Measurements from ENCODE around the gene GINS3. TPM values are rescaled to one million over a fixed set of nuclear protein-coding genes. Genes with fewer than 3 reads are reported as not detected.

GINS3 gene
- total and polyA plus RNA-seq, 3 experiments from 2014 or later = 2.0 to 26.5 (median 25.3) TPM

GRCh38 chr16:58421529-58421928, 29.3 kb downstream of the GINS3 start:
- ChIA-PET POLR2A (no interaction called here), CTCF (no interaction called here)
- Mint-ChIP-seq H3K4me1 (peaks cover 12 to 14% (median 13%) of the 10 kb centered on the region in 3 donors), H3K27ac (no peak overlapping the region), H3K27me3 (peaks cover 9 to 47% of the 10 kb centered on the region in 2 donors), H3K4me3 (no peak overlapping the region), H3K36me3 (no peaks in the 10 kb centered on the region), H3K9me3 (peaks cover 0 to 3% (median 0%) of the 10 kb centered on the region in 5 donors)
- Histone ChIP-seq H3K4me1 (ENCODE audit: insufficient read depth, low read length) (peaks cover 5% of the 10 kb centered on the region), H3K9me3 (ENCODE audit: low read length) (no peaks in the 10 kb centered on the region), H3K27ac (ENCODE audit: low read depth, low read length) (no peak overlapping the region), H3K27me3 (ENCODE audit: insufficient read depth, low read length, poor library complexity, severe bottlenecking) (no peaks in the 10 kb centered on the region), H3K4me3 (ENCODE audit: low read length) (no peak overlapping the region), H3K36me3 (ENCODE audit: insufficient read depth, low read length) (no peaks in the 10 kb centered on the region)
- no peak for DNase-seq

GRCh38 chr16:58422809-58423208, 30.5 kb downstream of the GINS3 start:
- Mint-ChIP-seq H3K36me3 (no peaks in the 10 kb centered on the region), H3K4me1 (peaks cover 15 to 18% (median 15%) of the 10 kb centered on the region in 3 donors), H3K9me3 (peaks cover 0 to 3% (median 0%) of the 10 kb centered on the region in 5 donors), H3K27me3 (peaks cover 6 to 41% of the 10 kb centered on the region in 2 donors), H3K27ac (no peak overlapping the region), H3K4me3 (no peak overlapping the region)
- H3K4me3 ChIP-seq (ENCODE audit: low read length) = no peak overlapping the region
- no peaks in the 10 kb centered on the region for H3K27me3 ChIP-seq (ENCODE audit: insufficient read depth, low read length, poor library complexity, severe bottlenecking)
- peaks cover 5% of the 10 kb centered on the region for H3K4me1 ChIP-seq (ENCODE audit: insufficient read depth, low read length)
- CTCF ChIA-PET = no interaction called here
- no peak overlapping the region for H3K27ac ChIP-seq (ENCODE audit: low read depth, low read length)
- POLR2A ChIA-PET = no interaction called here
- H3K9me3 ChIP-seq (ENCODE audit: low read length) = no peaks in the 10 kb centered on the region
- no peak for DNase-seq
- no peaks in the 10 kb centered on the region for H3K36me3 ChIP-seq (ENCODE audit: insufficient read depth, low read length)

GRCh38 chr16:58425245-58425644, 33.0 kb downstream of the GINS3 start:
- ChIA-PET POLR2A (no interaction called here), CTCF (no interaction called here)
- Histone ChIP-seq H3K9me3 (ENCODE audit: low read length) (no peaks in the 10 kb centered on the region), H3K36me3 (ENCODE audit: insufficient read depth, low read length) (no peaks in the 10 kb centered on the region), H3K27me3 (ENCODE audit: insufficient read depth, low read length, poor library complexity, severe bottlenecking) (no peaks in the 10 kb centered on the region), H3K27ac (ENCODE audit: low read depth, low read length) (no peak overlapping the region), H3K4me3 (ENCODE audit: low read length) (no peak overlapping the region), H3K4me1 (ENCODE audit: insufficient read depth, low read length) (peaks cover 5% of the 10 kb centered on the region)
- H3K9me3 Mint-ChIP-seq = peaks cover 0 to 3% (median 0%) of the 10 kb centered on the region in 5 donors
- no peaks in the 10 kb centered on the region for H3K36me3 Mint-ChIP-seq
- DNase-seq = no peak
- peak overlapping the region in 1 of 7 donors; percentile 16 for H3K4me3 Mint-ChIP-seq
- H3K27me3 Mint-ChIP-seq = peaks cover 4 to 26% of the 10 kb centered on the region in 2 donors
- H3K27ac Mint-ChIP-seq = no peak overlapping the region
- peaks cover 15 to 18% (median 15%) of the 10 kb centered on the region in 3 donors for H3K4me1 Mint-ChIP-seq

- Mint-ChIP-seq H3K4me1 (peaks cover 15 to 18% (median 15%) of the 10 kb centered on the region in 3 donors), H3K27ac (peak overlapping the region in 3 of 8 donors; percentile 42 to 85 (median 80)), H3K36me3 (no peaks in the 10 kb centered on the region), H3K27me3 (peaks cover 4 to 22% of the 10 kb centered on the region in 2 donors), H3K9me3 (no peaks in the 10 kb centered on the region), H3K4me3 (peak overlapping the region in 3 of 7 donors; percentile 12 to 52 (median 29))
- POLR2A ChIA-PET = no interaction called here
- no peak overlapping the region for H3K4me3 ChIP-seq (ENCODE audit: low read length)
- peak in 1 of 5 donors; percentile 1 for DNase-seq
- H3K36me3 ChIP-seq (ENCODE audit: insufficient read depth, low read length) = no peaks in the 10 kb centered on the region
- no peaks in the 10 kb centered on the region for H3K27me3 ChIP-seq (ENCODE audit: insufficient read depth, low read length, poor library complexity, severe bottlenecking)
- H3K4me1 ChIP-seq (ENCODE audit: insufficient read depth, low read length) = peaks cover 5% of the 10 kb centered on the region
- CTCF ChIA-PET = no interaction called here
- H3K9me3 ChIP-seq (ENCODE audit: low read length) = no peaks in the 10 kb centered on the region
- no peak overlapping the region for H3K27ac ChIP-seq (ENCODE audit: low read depth, low read length)
Measured at GRCh38 chr16:58425756-58426494, 33.7 kb downstream of the GINS3 start.

GRCh38 chr16:58426966-58427365, 34.7 kb downstream of the GINS3 start:
- DNase-seq = no peak
- H3K36me3 ChIP-seq (ENCODE audit: insufficient read depth, low read length) = no peaks in the 10 kb centered on the region
- ChIA-PET POLR2A (no interaction called here), CTCF (no interaction called here)
- H3K4me3 ChIP-seq (ENCODE audit: low read length) = no peak overlapping the region
- H3K9me3 ChIP-seq (ENCODE audit: low read length) = no peaks in the 10 kb centered on the region
- Mint-ChIP-seq H3K36me3 (no peaks in the 10 kb centered on the region), H3K27me3 (peaks cover 0 to 19% of the 10 kb centered on the region in 2 donors), H3K27ac (peak overlapping the region in 2 of 8 donors; percentile 9 to 24), H3K9me3 (no peaks in the 10 kb centered on the region), H3K4me3 (no peak overlapping the region), H3K4me1 (peaks cover 15 to 18% (median 15%) of the 10 kb centered on the region in 3 donors)
- no peaks in the 10 kb centered on the region for H3K27me3 ChIP-seq (ENCODE audit: insufficient read depth, low read length, poor library complexity, severe bottlenecking)
- H3K27ac ChIP-seq (ENCODE audit: low read depth, low read length) = no peak overlapping the region
- H3K4me1 ChIP-seq (ENCODE audit: insufficient read depth, low read length) = peaks cover 5% of the 10 kb centered on the region

GRCh38 chr16:58428621-58429542, 36.6 kb downstream of the GINS3 start:
- CTCF ChIA-PET = no interaction called here

GRCh38 chr16:58430718-58431117, 38.4 kb downstream of the GINS3 start:
- H3K27me3 Mint-ChIP-seq = peaks cover 0 to 14% of the 10 kb centered on the region in 2 donors
- no peaks in the 10 kb centered on the region for H3K36me3 Mint-ChIP-seq
- Histone ChIP-seq H3K4me1 (ENCODE audit: insufficient read depth, low read length) (peaks cover 5% of the 10 kb centered on the region), H3K4me3 (ENCODE audit: low read length) (no peak overlapping the region), H3K36me3 (ENCODE audit: insufficient read depth, low read length) (no peaks in the 10 kb centered on the region), H3K27me3 (ENCODE audit: insufficient read depth, low read length, poor library complexity, severe bottlenecking) (no peaks in the 10 kb centered on the region), H3K9me3 (ENCODE audit: low read length) (no peaks in the 10 kb centered on the region), H3K27ac (ENCODE audit: low read depth, low read length) (no peak overlapping the region)
- H3K9me3 Mint-ChIP-seq = no peaks in the 10 kb centered on the region
- ChIA-PET POLR2A (no interaction called here), CTCF (no interaction called here)
- H3K4me1 Mint-ChIP-seq = peaks cover 7 to 12% (median 10%) of the 10 kb centered on the region in 3 donors
- no peak overlapping the region for H3K4me3 Mint-ChIP-seq
- no peak overlapping the region for H3K27ac Mint-ChIP-seq
- DNase-seq = no peak

More at GRCh38 chr16:58428621-58429542, 36.6 kb downstream of the GINS3 start:
- no peaks in the 10 kb centered on the region for H3K9me3 ChIP-seq (ENCODE audit: low read length)
- POLR2A ChIA-PET = no interaction called here
- H3K4me3 ChIP-seq (ENCODE audit: low read length) = no peak overlapping the region
- H3K36me3 Mint-ChIP-seq = no peaks in the 10 kb centered on the region
- peaks cover 0 to 14% of the 10 kb centered on the region in 2 donors for H3K27me3 Mint-ChIP-seq
- H3K27ac Mint-ChIP-seq = no peak overlapping the region
- H3K36me3 ChIP-seq (ENCODE audit: insufficient read depth, low read length) = no peaks in the 10 kb centered on the region
- no peaks in the 10 kb centered on the region for H3K27me3 ChIP-seq (ENCODE audit: insufficient read depth, low read length, poor library complexity, severe bottlenecking)
- H3K4me3 Mint-ChIP-seq = no peak overlapping the region
- H3K4me1 Mint-ChIP-seq = peaks cover 15 to 18% (median 15%) of the 10 kb centered on the region in 3 donors
- peaks cover 5% of the 10 kb centered on the region for H3K4me1 ChIP-seq (ENCODE audit: insufficient read depth, low read length)
- H3K9me3 Mint-ChIP-seq = no peaks in the 10 kb centered on the region
- no peak for DNase-seq
- no peak overlapping the region for H3K27ac ChIP-seq (ENCODE audit: low read depth, low read length)

GRCh38 chr16:58433569-58433951, 41.3 kb downstream of the GINS3 start:
- no peak overlapping the region for H3K4me3 Mint-ChIP-seq
- Histone ChIP-seq H3K9me3 (ENCODE audit: low read length) (no peaks in the 10 kb centered on the region), H3K36me3 (ENCODE audit: insufficient read depth, low read length) (no peaks in the 10 kb centered on the region), H3K27me3 (ENCODE audit: insufficient read depth, low read length, poor library complexity, severe bottlenecking) (no peaks in the 10 kb centered on the region), H3K4me1 (ENCODE audit: insufficient read depth, low read length) (no peaks in the 10 kb centered on the region), H3K4me3 (ENCODE audit: low read length) (no peak overlapping the region), H3K27ac (ENCODE audit: low read depth, low read length) (no peak overlapping the region)
- no peaks in the 10 kb centered on the region for H3K4me1 Mint-ChIP-seq
- H3K36me3 Mint-ChIP-seq = no peaks in the 10 kb centered on the region
- peaks cover 2 to 21% of the 10 kb centered on the region in 2 donors for H3K27me3 Mint-ChIP-seq
- CTCF ChIA-PET = interaction anchor here (0.5 kb wide), 1 partner anchor 51 kb away, joined by 4 read pairs; no protein-coding TSS in a partner anchor
- DNase-seq = no peak
- POLR2A ChIA-PET = no interaction called here
- H3K27ac Mint-ChIP-seq = no peak overlapping the region
- H3K9me3 Mint-ChIP-seq = peaks cover 0 to 15% (median 2%) of the 10 kb centered on the region in 5 donors
